Mucosa of descending colon (tissue), 3 donors: ENCODE results near the gene C1QTNF5. TPM values are rescaled to one million over a fixed set of nuclear protein-coding genes. Genes with fewer than 3 reads are reported as not detected.

ENCODE experiments used
- ATAC-seq: fragments of 200-7000 bp; cut with Tn5 transposase; one replicate; pipeline ENCODE4 v1.9.1; 2020; ENCODE audit warnings: mild to moderate bottlenecking, moderate library complexity
- DNase-seq, 3 donors: peaks; one replicate each; pipeline ENCODE4 v3.0.0-alpha.2; 2020
- H3K36me3 ChIP-seq: fragments of 200-600 bp; one replicate; pipeline ENCODE4 v1.8.0; 2021; ENCODE audit warnings: low read depth, mild to moderate bottlenecking
- H3K4me1 ChIP-seq: fragments of 200-600 bp; one replicate; pipeline ENCODE4 v1.8.0; 2021; ENCODE audit warnings: low read depth, mild to moderate bottlenecking
- H3K4me3 ChIP-seq: fragments of 200-600 bp; one replicate; pipeline ENCODE4 v1.8.0; 2021; ENCODE audit warnings: mild to moderate bottlenecking
- H3K9me3 ChIP-seq: fragments of 200-600 bp; one replicate; pipeline ENCODE4 v1.8.0; 2021; ENCODE audit warnings: mild to moderate bottlenecking
- CTCF ChIP-seq: fragments of 200-600 bp; IDR thresholded peaks from one replicate; pipeline ENCODE4 v1.8.0; 2022; ENCODE audit warnings: antibody characterized with exemption, mild to moderate bottlenecking
- intact Hi-C, 2 donors: fragments of 100-400 bp; cut with DNase I in 1 of 2; cut with micrococcal nuclease in 1 of 2; formaldehyde crosslinking; loops; one replicate each; pipeline versions ENCODE4 v1.11.0 to v1.11.1; 2022; cut with DNase I, micrococcal nuclease
- total RNA-seq, 3 donors: library from RNA; stranded (reverse); fragmentation: NEBNext Ultra II Directional in 2 of 3; extraction: Animal tissue kit (Norgen Biotek cat#: 25700) in 2 of 3; gene quantifications; one replicate each; pipeline versions ENCODE4 v1.2.1 to v1.2.4, GENCODE V29; 2021 to 2023
- donor health status: DM: no; HTN: no; CAD: no; lungs with moderate emphysema.
- donor health status: DM: no; HTN: no; CAD: no.
- donor health status: DM: no; HTN: yes; CAD: no.

Gene C1QTNF5
- total RNA-seq, 3 donors from 2014 or later: 5.1 to 13.9 (median 9.3) TPM

GRCh38 chr11:119381181-119381988, 40.7 kb upstream of the C1QTNF5 start, which contains the start of gene USP2:
Gene USP2, minus strand, starts transcription at chr11:119381690. Its CDS starts 8,210 bp downstream, at chr11:119373480.
- DNase-seq: peak; percentile 95 to 99 (median 98)
- peak; percentile 92 for TF ChIP-seq CTCF
- peak within 1 kb of the TSS; percentile 9 for H3K4me3 ChIP-seq
- no peaks in the 10 kb centered on the region for H3K9me3 ChIP-seq
- no peaks in the 10 kb centered on the region for H3K36me3 ChIP-seq
- intact Hi-C loops: no loop called here
- peaks cover 7% of the 10 kb centered on the region for H3K4me1 ChIP-seq
- ATAC-seq: peak; percentile 99

- intact Hi-C loops: no loop called here
- TF ChIP-seq CTCF: no peak
- Histone ChIP-seq H3K4me1 (peaks cover 9% of the 10 kb centered on the region), H3K9me3 (no peaks in the 10 kb centered on the region), H3K36me3 (no peaks in the 10 kb centered on the region), H3K4me3 (no peak overlapping the region)
- ATAC-seq: no peak
- no peak for DNase-seq
Observed at GRCh38 chr11:119380827-119381180, 40.1 kb upstream of the C1QTNF5 start.

GRCh38 chr11:119380160-119380826, 39.6 kb upstream of the C1QTNF5 start:
- H3K4me1 ChIP-seq: peaks cover 9% of the 10 kb centered on the region

GRCh38 chr11:119378851-119379465, 38.3 kb upstream of the C1QTNF5 start:
- intact Hi-C loops: no loop called here
- no peaks in the 10 kb centered on the region for H3K36me3 ChIP-seq
- H3K9me3 ChIP-seq: no peaks in the 10 kb centered on the region
- DNase-seq (no peak), ATAC-seq (no peak)
- no peak overlapping the region for H3K4me3 ChIP-seq
- no peak for TF ChIP-seq CTCF
- H3K4me1 ChIP-seq: peaks cover 12% of the 10 kb centered on the region

More at GRCh38 chr11:119380160-119380826, 39.6 kb upstream of the C1QTNF5 start:
- DNase-seq (no peak), ATAC-seq (no peak)
- Histone ChIP-seq H3K9me3 (no peaks in the 10 kb centered on the region), H3K4me3 (no peak overlapping the region), H3K36me3 (no peaks in the 10 kb centered on the region)
- no peak for TF ChIP-seq CTCF
- intact Hi-C loops: no loop called here

GRCh38 chr11:119377961-119378667, 37.4 kb upstream of the C1QTNF5 start:
- Histone ChIP-seq H3K4me3 (no peak overlapping the region), H3K36me3 (no peaks in the 10 kb centered on the region), H3K4me1 (peaks cover 12% of the 10 kb centered on the region), H3K9me3 (no peaks in the 10 kb centered on the region)
- no peak for ATAC-seq
- intact Hi-C loops: no loop called here
- TF ChIP-seq CTCF: no peak
- no peak for DNase-seq
